ENCODE results near the gene FOSL2.
"Not testable (repeated sequence)": the region's sequence is repeated elsewhere in the genome, so short reads cannot be mapped to it uniquely, and the experiment has no call there.

FOSL2 gene

GRCh38 chr2:28362991-28363521 lies 29.6 kb upstream of the FOSL2 start:
- no peak overlapping the region for H3K4me3 Mint-ChIP-seq
- no peaks in the 10 kb centered on the region for H3K36me3 Mint-ChIP-seq
- no peak overlapping the region for H3K27ac Mint-ChIP-seq
- H3K4me1 Mint-ChIP-seq (ENCODE audit: low read depth), result peaks cover 74% of the 10 kb centered on the region
- no peaks in the 10 kb centered on the region for H3K27me3 Mint-ChIP-seq
- H3K9me3 Mint-ChIP-seq (ENCODE audit: low read depth), result no peaks in the 10 kb centered on the region

- no peak overlapping the region for H3K4me3 Mint-ChIP-seq
- no peak overlapping the region for H3K27ac Mint-ChIP-seq
- peaks cover 68% of the 10 kb centered on the region for H3K4me1 Mint-ChIP-seq (ENCODE audit: low read depth)
- no peaks in the 10 kb centered on the region for H3K27me3 Mint-ChIP-seq
- no peaks in the 10 kb centered on the region for H3K36me3 Mint-ChIP-seq
- no peaks in the 10 kb centered on the region for H3K9me3 Mint-ChIP-seq (ENCODE audit: low read depth)
Measured at GRCh38 chr2:28363686-28364280, 28.9 kb upstream of the FOSL2 start.

- H3K4me3 Mint-ChIP-seq, result no peak overlapping the region
- H3K27me3 Mint-ChIP-seq, result no peaks in the 10 kb centered on the region
- peaks cover 62% of the 10 kb centered on the region for H3K4me1 Mint-ChIP-seq (ENCODE audit: low read depth)
- H3K9me3 Mint-ChIP-seq (ENCODE audit: low read depth), result no peaks in the 10 kb centered on the region
- H3K36me3 Mint-ChIP-seq, result no peaks in the 10 kb centered on the region
- no peak overlapping the region for H3K27ac Mint-ChIP-seq
Measured at GRCh38 chr2:28364610-28365009, 28.0 kb upstream of the FOSL2 start.

GRCh38 chr2:28365158-28365557 lies 27.5 kb upstream of the FOSL2 start:
- no peak overlapping the region for H3K27ac Mint-ChIP-seq
- H3K27me3 Mint-ChIP-seq, result no peaks in the 10 kb centered on the region
- H3K36me3 Mint-ChIP-seq, result no peaks in the 10 kb centered on the region
- peaks cover 58% of the 10 kb centered on the region for H3K4me1 Mint-ChIP-seq (ENCODE audit: low read depth)
- H3K9me3 Mint-ChIP-seq (ENCODE audit: low read depth), result no peaks in the 10 kb centered on the region
- H3K4me3 Mint-ChIP-seq, result no peak overlapping the region

GRCh38 chr2:28366149-28366495 lies 26.5 kb upstream of the FOSL2 start:
- H3K27me3 Mint-ChIP-seq, result no peaks in the 10 kb centered on the region
- H3K4me3 Mint-ChIP-seq, result peak overlapping the region; percentile 66
- peaks cover 50% of the 10 kb centered on the region for H3K4me1 Mint-ChIP-seq (ENCODE audit: low read depth)
- no peaks in the 10 kb centered on the region for H3K9me3 Mint-ChIP-seq (ENCODE audit: low read depth)
- H3K27ac Mint-ChIP-seq, result no peak overlapping the region
- H3K36me3 Mint-ChIP-seq, result no peaks in the 10 kb centered on the region

- no peaks in the 10 kb centered on the region for H3K27me3 Mint-ChIP-seq
- H3K4me3 Mint-ChIP-seq, result peak overlapping the region; percentile 66
- no peak overlapping the region for H3K27ac Mint-ChIP-seq
- H3K36me3 Mint-ChIP-seq, result no peaks in the 10 kb centered on the region
- no peaks in the 10 kb centered on the region for H3K9me3 Mint-ChIP-seq (ENCODE audit: low read depth)
- peaks cover 47% of the 10 kb centered on the region for H3K4me1 Mint-ChIP-seq (ENCODE audit: low read depth)
Measured at GRCh38 chr2:28366496-28367282, 26.0 kb upstream of the FOSL2 start.

GRCh38 chr2:28367667-28368356 lies 24.8 kb upstream of the FOSL2 start:
- Mint-ChIP-seq H3K27ac (no peak overlapping the region), H3K27me3 (no peaks in the 10 kb centered on the region)

GRCh38 chr2:28368357-28368798 lies 24.3 kb upstream of the FOSL2 start:
- no peak overlapping the region for H3K4me3 Mint-ChIP-seq
- H3K36me3 Mint-ChIP-seq, result no peaks in the 10 kb centered on the region
- peaks cover 42% of the 10 kb centered on the region for H3K4me1 Mint-ChIP-seq (ENCODE audit: low read depth)
- no peaks in the 10 kb centered on the region for H3K9me3 Mint-ChIP-seq (ENCODE audit: low read depth)
- H3K27ac Mint-ChIP-seq, result no peak overlapping the region
- H3K27me3 Mint-ChIP-seq, result no peaks in the 10 kb centered on the region

More at GRCh38 chr2:28367667-28368356, 24.8 kb upstream of the FOSL2 start:
- Mint-ChIP-seq H3K4me3 (peak overlapping the region; percentile 52), H3K9me3 (ENCODE audit: low read depth) (no peaks in the 10 kb centered on the region), H3K4me1 (ENCODE audit: low read depth) (peaks cover 42% of the 10 kb centered on the region), H3K36me3 (no peaks in the 10 kb centered on the region)

- Mint-ChIP-seq H3K9me3 (ENCODE audit: low read depth) (no peaks in the 10 kb centered on the region), H3K27me3 (no peaks in the 10 kb centered on the region), H3K4me3 (no peak overlapping the region), H3K27ac (no peak overlapping the region), H3K4me1 (ENCODE audit: low read depth) (peaks cover 35% of the 10 kb centered on the region), H3K36me3 (no peaks in the 10 kb centered on the region)
Measured at GRCh38 chr2:28369358-28369757, 23.3 kb upstream of the FOSL2 start.

GRCh38 chr2:28370354-28370753 lies 22.3 kb upstream of the FOSL2 start:
- Mint-ChIP-seq H3K36me3 (no peaks in the 10 kb centered on the region), H3K9me3 (ENCODE audit: low read depth) (no peaks in the 10 kb centered on the region), H3K27me3 (no peaks in the 10 kb centered on the region), H3K4me1 (ENCODE audit: low read depth) (peaks cover 26% of the 10 kb centered on the region), H3K4me3 (no peak overlapping the region), H3K27ac (no peak overlapping the region)

GRCh38 chr2:28371728-28372127 lies 20.9 kb upstream of the FOSL2 start:
- H3K27ac Mint-ChIP-seq; H3K9me3 Mint-ChIP-seq (ENCODE audit: low read depth); H3K36me3 Mint-ChIP-seq; H3K27me3 Mint-ChIP-seq; H3K4me3 Mint-ChIP-seq: not testable (repeated sequence)
- H3K4me1 Mint-ChIP-seq (ENCODE audit: low read depth), result peaks cover 12% of the 10 kb centered on the region

GRCh38 chr2:28373854-28374253 lies 18.8 kb upstream of the FOSL2 start:
- H3K27ac Mint-ChIP-seq, result no peak overlapping the region
- no peak overlapping the region for H3K4me3 Mint-ChIP-seq
- H3K4me1 Mint-ChIP-seq (ENCODE audit: low read depth), result peaks cover 8% of the 10 kb centered on the region
- H3K27me3 Mint-ChIP-seq, result no peaks in the 10 kb centered on the region
- H3K9me3 Mint-ChIP-seq (ENCODE audit: low read depth), result no peaks in the 10 kb centered on the region
- H3K36me3 Mint-ChIP-seq, result no peaks in the 10 kb centered on the region

- no peak overlapping the region for H3K27ac Mint-ChIP-seq
- no peaks in the 10 kb centered on the region for H3K9me3 Mint-ChIP-seq (ENCODE audit: low read depth)
- H3K27me3 Mint-ChIP-seq, result no peaks in the 10 kb centered on the region
- H3K4me1 Mint-ChIP-seq (ENCODE audit: low read depth), result peaks cover 10% of the 10 kb centered on the region
- no peak overlapping the region for H3K4me3 Mint-ChIP-seq
- no peaks in the 10 kb centered on the region for H3K36me3 Mint-ChIP-seq
Measured at GRCh38 chr2:28374331-28374730, 18.3 kb upstream of the FOSL2 start.

GRCh38 chr2:28375236-28375635 lies 17.4 kb upstream of the FOSL2 start:
- Mint-ChIP-seq H3K9me3 (ENCODE audit: low read depth) (no peaks in the 10 kb centered on the region), H3K4me3 (no peak overlapping the region), H3K36me3 (no peaks in the 10 kb centered on the region), H3K27me3 (no peaks in the 10 kb centered on the region), H3K27ac (no peak overlapping the region), H3K4me1 (ENCODE audit: low read depth) (peaks cover 17% of the 10 kb centered on the region)
